ENCODE results near the gene B3GALT6.
"Not testable (repeated sequence)": the region's sequence is repeated elsewhere in the genome, so short reads cannot be mapped to it uniquely, and the experiment has no call there.

B3GALT6 gene

DNA sequence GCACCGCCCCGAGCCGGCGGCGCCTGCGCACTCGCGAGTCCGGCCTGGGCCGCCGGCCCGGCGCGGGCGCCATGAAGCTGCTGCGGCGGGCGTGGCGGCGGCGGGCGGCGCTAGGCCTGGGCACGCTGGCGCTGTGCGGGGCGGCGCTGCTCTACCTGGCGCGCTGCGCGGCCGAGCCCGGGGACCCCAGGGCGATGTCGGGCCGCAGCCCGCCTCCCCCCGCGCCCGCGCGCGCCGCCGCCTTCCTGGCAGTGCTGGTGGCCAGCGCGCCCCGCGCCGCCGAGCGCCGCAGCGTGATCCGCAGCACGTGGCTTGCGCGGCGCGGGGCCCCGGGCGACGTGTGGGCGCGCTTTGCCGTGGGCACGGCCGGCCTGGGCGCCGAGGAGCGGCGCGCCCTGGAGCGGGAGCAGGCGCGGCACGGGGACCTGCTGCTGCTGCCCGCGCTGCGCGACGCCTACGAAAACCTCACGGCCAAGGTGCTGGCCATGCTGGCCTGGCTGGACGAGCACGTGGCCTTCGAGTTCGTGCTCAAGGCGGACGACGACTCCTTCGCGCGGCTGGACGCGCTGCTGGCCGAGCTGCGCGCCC lies at the start of gene B3GALT6:
Gene B3GALT6, plus strand, starts transcription at position 30 of the 588 bp plus-strand sequence. Its CDS starts 42 bp downstream, at position 72.
- Histone ChIP-seq H3K4me1 (ENCODE audit: control insufficient read depth, insufficient read depth, low read length) (no peaks in the 10 kb centered on the region), H3K27me3 (ENCODE audit: control insufficient read depth, insufficient read depth, low read length) (no peaks in the 10 kb centered on the region), H3K9ac (ENCODE audit: low read depth, low read length) (peak within 1 kb of the TSS; percentile 67), H3K4me3 (ENCODE audit: low read depth, low read length) (peak within 1 kb of the TSS; percentile 57), H3K36me3 (ENCODE audit: control insufficient read depth, insufficient read depth, low read length) (peaks cover 16% of the 10 kb centered on the region), H3K9me3 (ENCODE audit: control insufficient read depth, insufficient read depth, low read length) (no peaks in the 10 kb centered on the region)

DNA sequence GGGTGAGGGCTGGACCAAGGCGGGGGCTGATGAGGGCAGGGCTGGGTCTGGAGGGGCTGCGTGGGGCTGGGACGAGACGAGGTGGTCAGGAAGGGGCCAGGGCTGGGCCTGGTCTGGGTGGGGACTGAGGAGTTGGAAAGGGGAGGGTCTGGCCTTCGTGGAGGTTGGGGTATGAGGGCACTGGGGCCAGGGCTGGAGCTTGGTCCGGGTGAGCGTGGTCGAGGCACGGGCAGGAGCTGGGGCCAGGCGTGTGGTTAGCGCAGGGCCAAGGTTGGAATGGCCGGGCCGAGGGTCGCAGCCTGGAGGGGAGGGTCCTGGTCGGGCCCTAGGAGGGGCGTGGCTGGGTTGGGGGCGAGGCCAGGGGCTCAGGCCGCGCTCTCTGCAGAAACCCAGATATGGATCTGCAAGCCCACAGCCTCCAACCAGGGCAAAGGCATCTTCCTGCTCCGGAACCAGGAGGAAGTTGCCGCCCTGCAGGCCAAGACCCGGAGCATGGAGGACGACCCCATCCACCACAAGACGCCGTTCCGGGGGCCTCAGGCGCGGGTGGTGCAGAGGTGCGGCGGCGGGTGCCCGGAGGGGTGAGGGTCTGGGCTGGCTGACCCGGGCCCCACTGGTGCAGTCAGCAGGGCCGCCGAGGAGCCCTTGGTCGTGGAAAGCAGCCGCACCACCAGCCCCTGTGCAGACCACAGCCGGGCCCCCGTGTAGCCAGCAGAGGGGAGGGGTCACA lies 49.4 kb upstream of the B3GALT6 start:
- no peak overlapping the region for H3K4me3 ChIP-seq (ENCODE audit: low read depth, low read length)
- H3K9ac ChIP-seq (ENCODE audit: low read depth, low read length) = no peak overlapping the region
- H3K9me3 ChIP-seq (ENCODE audit: control insufficient read depth, insufficient read depth, low read length) = no peaks in the 10 kb centered on the region
- no peaks in the 10 kb centered on the region for H3K36me3 ChIP-seq (ENCODE audit: control insufficient read depth, insufficient read depth, low read length)
- H3K27me3 ChIP-seq (ENCODE audit: control insufficient read depth, insufficient read depth, low read length) = no peaks in the 10 kb centered on the region
- H3K4me1 ChIP-seq (ENCODE audit: control insufficient read depth, insufficient read depth, low read length) = no peaks in the 10 kb centered on the region

GRCh38 chr1:1183221-1183747 lies 48.8 kb upstream of the B3GALT6 start:
- Histone ChIP-seq H3K9ac (ENCODE audit: low read depth, low read length) (no peak overlapping the region), H3K4me3 (ENCODE audit: low read depth, low read length) (no peak overlapping the region), H3K36me3 (ENCODE audit: control insufficient read depth, insufficient read depth, low read length) (no peaks in the 10 kb centered on the region), H3K4me1 (ENCODE audit: control insufficient read depth, insufficient read depth, low read length) (no peaks in the 10 kb centered on the region), H3K9me3 (ENCODE audit: control insufficient read depth, insufficient read depth, low read length) (no peaks in the 10 kb centered on the region), H3K27me3 (ENCODE audit: control insufficient read depth, insufficient read depth, low read length) (no peaks in the 10 kb centered on the region)

- Histone ChIP-seq H3K27me3 (ENCODE audit: control insufficient read depth, insufficient read depth, low read length) (no peaks in the 10 kb centered on the region), H3K36me3 (ENCODE audit: control insufficient read depth, insufficient read depth, low read length) (no peaks in the 10 kb centered on the region), H3K9me3 (ENCODE audit: control insufficient read depth, insufficient read depth, low read length) (no peaks in the 10 kb centered on the region), H3K9ac (ENCODE audit: low read depth, low read length) (no peak overlapping the region), H3K4me1 (ENCODE audit: control insufficient read depth, insufficient read depth, low read length) (no peaks in the 10 kb centered on the region), H3K4me3 (ENCODE audit: low read depth, low read length) (no peak overlapping the region)
Observed at GRCh38 chr1:1183833-1184775, 47.9 kb upstream of the B3GALT6 start.

GRCh38 chr1:1185101-1185765 lies 46.8 kb upstream of the B3GALT6 start:
- Histone ChIP-seq H3K9ac (ENCODE audit: low read depth, low read length) (no peak overlapping the region), H3K4me3 (ENCODE audit: low read depth, low read length) (no peak overlapping the region), H3K27me3 (ENCODE audit: control insufficient read depth, insufficient read depth, low read length) (no peaks in the 10 kb centered on the region), H3K36me3 (ENCODE audit: control insufficient read depth, insufficient read depth, low read length) (no peaks in the 10 kb centered on the region), H3K4me1 (ENCODE audit: control insufficient read depth, insufficient read depth, low read length) (no peaks in the 10 kb centered on the region), H3K9me3 (ENCODE audit: control insufficient read depth, insufficient read depth, low read length) (no peaks in the 10 kb centered on the region)

DNA sequence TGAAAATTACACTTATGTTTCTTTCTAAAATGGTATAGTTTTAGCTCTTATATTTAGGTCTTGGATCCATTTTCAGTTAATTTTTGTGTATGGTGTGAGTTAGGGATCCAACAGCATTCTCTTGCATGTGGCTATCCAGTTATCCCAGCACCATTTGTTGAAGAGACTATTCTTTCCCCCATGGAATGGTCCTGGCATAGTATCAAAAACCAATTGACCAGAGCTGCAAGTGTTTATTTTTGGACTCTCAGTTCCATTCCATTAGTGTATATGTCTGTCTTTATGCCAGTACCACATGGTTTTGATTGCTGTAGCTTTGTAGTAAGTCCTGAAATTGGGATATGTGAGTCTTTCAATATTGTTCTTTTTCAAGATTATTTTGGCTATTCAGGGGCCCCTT lies 44.1 kb upstream of the B3GALT6 start:
- Histone ChIP-seq H3K9ac (ENCODE audit: low read depth, low read length) (no peak overlapping the region), H3K9me3 (ENCODE audit: control insufficient read depth, insufficient read depth, low read length) (peaks cover 5% of the 10 kb centered on the region), H3K36me3 (ENCODE audit: control insufficient read depth, insufficient read depth, low read length) (no peaks in the 10 kb centered on the region), H3K27me3 (ENCODE audit: control insufficient read depth, insufficient read depth, low read length) (no peaks in the 10 kb centered on the region), H3K4me1 (ENCODE audit: control insufficient read depth, insufficient read depth, low read length) (no peaks in the 10 kb centered on the region), H3K4me3 (ENCODE audit: low read depth, low read length) (no peak overlapping the region)

- Histone ChIP-seq H3K4me1 (ENCODE audit: control insufficient read depth, insufficient read depth, low read length) (no peaks in the 10 kb centered on the region), H3K27me3 (ENCODE audit: control insufficient read depth, insufficient read depth, low read length) (no peaks in the 10 kb centered on the region), H3K9me3 (ENCODE audit: control insufficient read depth, insufficient read depth, low read length) (peaks cover 5% of the 10 kb centered on the region), H3K36me3 (ENCODE audit: control insufficient read depth, insufficient read depth, low read length) (no peaks in the 10 kb centered on the region), H3K9ac (ENCODE audit: low read depth, low read length) (no peak overlapping the region), H3K4me3 (ENCODE audit: low read depth, low read length) (no peak overlapping the region)
Observed at GRCh38 chr1:1189111-1189510, 42.9 kb upstream of the B3GALT6 start.

DNA sequence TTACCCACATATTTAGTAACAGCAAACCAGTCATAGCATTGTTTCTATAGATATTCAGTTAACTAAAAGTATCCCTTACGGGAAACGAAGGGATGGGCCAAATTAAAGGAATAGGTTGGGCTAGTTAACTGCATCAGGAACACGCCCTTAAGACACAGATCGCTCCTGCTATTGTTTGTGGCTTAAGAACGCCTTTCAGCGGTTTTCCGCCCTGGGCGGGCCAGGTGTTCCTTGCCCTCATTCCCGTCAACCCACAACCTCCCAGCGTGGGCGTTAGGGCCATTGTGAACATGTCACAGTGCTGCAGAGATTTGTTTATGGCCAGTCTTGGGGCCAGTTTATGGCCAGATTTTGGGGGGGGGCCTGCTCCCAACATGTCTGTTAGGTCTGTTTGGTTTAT lies 40.3 kb upstream of the B3GALT6 start:
- H3K9ac ChIP-seq (ENCODE audit: low read depth, low read length) = no peak overlapping the region
- no peaks in the 10 kb centered on the region for H3K36me3 ChIP-seq (ENCODE audit: control insufficient read depth, insufficient read depth, low read length)
- no peak overlapping the region for H3K4me3 ChIP-seq (ENCODE audit: low read depth, low read length)
- H3K9me3 ChIP-seq (ENCODE audit: control insufficient read depth, insufficient read depth, low read length) = peaks cover 5% of the 10 kb centered on the region
- H3K27me3 ChIP-seq (ENCODE audit: control insufficient read depth, insufficient read depth, low read length) = no peaks in the 10 kb centered on the region
- H3K4me1 ChIP-seq (ENCODE audit: control insufficient read depth, insufficient read depth, low read length) = no peaks in the 10 kb centered on the region

- Histone ChIP-seq H3K4me1 (ENCODE audit: control insufficient read depth, insufficient read depth, low read length) (no peaks in the 10 kb centered on the region), H3K27me3 (ENCODE audit: control insufficient read depth, insufficient read depth, low read length) (no peaks in the 10 kb centered on the region), H3K9ac (ENCODE audit: low read depth, low read length) (no peak overlapping the region), H3K9me3 (ENCODE audit: control insufficient read depth, insufficient read depth, low read length) (peaks cover 5% of the 10 kb centered on the region), H3K36me3 (ENCODE audit: control insufficient read depth, insufficient read depth, low read length) (no peaks in the 10 kb centered on the region), H3K4me3 (ENCODE audit: low read depth, low read length) (no peak overlapping the region)
Observed at GRCh38 chr1:1194723-1195122, 37.3 kb upstream of the B3GALT6 start.

- H3K4me1 ChIP-seq (ENCODE audit: control insufficient read depth, insufficient read depth, low read length); H3K4me3 ChIP-seq (ENCODE audit: low read depth, low read length); H3K27me3 ChIP-seq (ENCODE audit: control insufficient read depth, insufficient read depth, low read length); H3K9me3 ChIP-seq (ENCODE audit: control insufficient read depth, insufficient read depth, low read length); H3K9ac ChIP-seq (ENCODE audit: low read depth, low read length); H3K36me3 ChIP-seq (ENCODE audit: control insufficient read depth, insufficient read depth, low read length): not testable (repeated sequence)
Observed at GRCh38 chr1:1195726-1196125, 36.3 kb upstream of the B3GALT6 start.

- Histone ChIP-seq H3K9ac (ENCODE audit: low read depth, low read length) (no peak overlapping the region), H3K27me3 (ENCODE audit: control insufficient read depth, insufficient read depth, low read length) (no peaks in the 10 kb centered on the region), H3K9me3 (ENCODE audit: control insufficient read depth, insufficient read depth, low read length) (no peaks in the 10 kb centered on the region), H3K36me3 (ENCODE audit: control insufficient read depth, insufficient read depth, low read length) (no peaks in the 10 kb centered on the region), H3K4me3 (ENCODE audit: low read depth, low read length) (no peak overlapping the region), H3K4me1 (ENCODE audit: control insufficient read depth, insufficient read depth, low read length) (no peaks in the 10 kb centered on the region)
Observed at GRCh38 chr1:1196431-1197187, 35.4 kb upstream of the B3GALT6 start.
